ENCODE measurements around the gene ZNF579.

The ZNF579 gene

GRCh38 chr19:55580628-55581144 is at the start of gene ZNF579:
TSS of gene ZNF579 (minus strand) at chr19:55580848. CDS start at chr19:55579639, 1,209 bp downstream.
- DNase-seq: peak; percentile 46 to 94 (median 82)

DNA sequence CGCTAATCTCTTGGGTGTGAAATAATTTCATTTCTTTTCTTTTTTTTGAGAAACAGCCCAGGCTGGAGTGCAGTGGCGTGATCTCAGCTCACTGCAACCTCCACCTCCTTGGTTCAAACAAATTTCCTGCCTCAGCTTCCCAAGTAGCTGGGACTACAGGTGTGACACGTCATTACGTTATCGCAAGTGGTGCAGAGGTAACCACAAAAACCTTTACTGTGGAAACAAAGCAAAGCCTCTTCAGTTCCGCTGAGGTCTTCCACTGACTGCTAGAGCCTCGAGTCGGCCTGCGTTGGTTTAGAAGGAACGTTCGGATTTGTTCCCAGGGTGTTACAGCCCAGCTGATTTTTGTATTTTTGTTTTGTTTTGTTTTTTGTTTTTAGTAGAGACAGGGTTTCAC is 45.7 kb upstream of the ZNF579 start:
- no peak for DNase-seq

DNA sequence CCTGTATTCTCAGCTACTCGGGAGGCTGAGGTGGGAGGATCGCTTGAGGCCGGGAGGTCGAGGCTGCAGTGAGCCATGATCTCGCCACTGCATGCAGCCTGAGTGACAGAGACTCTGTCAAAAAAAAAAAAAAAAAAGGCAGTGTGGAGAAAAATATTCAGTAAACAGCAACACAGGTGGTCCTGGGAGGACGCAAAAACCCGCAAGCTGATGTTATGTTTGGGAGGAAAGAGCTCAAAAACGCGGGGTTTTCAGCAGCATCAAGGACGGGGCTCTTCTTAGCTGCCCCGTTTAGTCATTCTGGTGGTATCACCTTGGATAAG is 44.3 kb upstream of the ZNF579 start:
- no peak for DNase-seq

DNA sequence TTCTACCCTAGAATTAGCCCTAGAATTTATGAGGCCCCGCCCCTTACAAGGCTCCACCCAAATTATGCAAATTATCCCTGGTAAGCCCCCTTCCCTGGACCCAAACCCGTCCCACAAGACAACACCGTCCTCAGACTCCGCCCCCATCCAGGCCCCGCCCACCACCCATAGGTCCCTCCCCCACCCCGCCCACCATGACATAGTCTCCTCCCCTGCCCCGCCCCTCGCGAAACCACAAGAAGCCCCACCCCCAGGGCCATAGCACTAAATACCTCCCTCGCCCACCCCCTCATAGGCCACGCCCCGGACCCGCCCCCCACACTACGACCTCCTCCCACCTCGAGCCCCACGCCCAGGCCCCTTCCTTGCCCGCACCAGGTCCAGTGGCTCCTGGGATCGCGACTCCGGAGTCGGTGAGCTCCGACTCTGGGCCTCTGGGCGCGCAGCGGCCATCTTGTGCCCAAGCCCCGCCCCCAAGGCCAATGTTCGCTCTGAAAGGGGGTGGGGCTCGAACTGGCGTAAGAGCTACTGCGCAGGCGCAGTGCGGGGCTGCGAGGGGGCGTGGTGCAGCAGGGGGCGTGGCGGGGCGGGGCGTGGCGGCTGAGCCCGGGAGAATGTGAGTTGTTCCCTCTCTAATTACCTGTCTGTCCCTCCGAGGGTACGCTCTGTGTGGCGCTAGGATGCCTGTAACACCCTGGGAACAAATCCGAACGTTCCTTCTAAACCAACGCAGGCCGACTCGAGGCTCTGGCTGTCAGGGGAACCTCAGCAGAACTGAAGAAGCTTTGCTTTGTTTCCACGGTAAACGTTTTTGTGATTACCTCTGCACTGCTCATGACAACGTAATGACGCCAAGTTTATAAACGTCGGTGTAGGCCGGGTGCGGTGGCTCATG is 43.7 kb upstream of the ZNF579 start, which contains the start of gene ZNF784:
TSS of gene ZNF784 (minus strand) at position 458 of the 895 bp plus-strand sequence. CDS start at position 453, 5 bp downstream.
- DNase-seq: peak; percentile 67 to 98 (median 89)

DNA sequence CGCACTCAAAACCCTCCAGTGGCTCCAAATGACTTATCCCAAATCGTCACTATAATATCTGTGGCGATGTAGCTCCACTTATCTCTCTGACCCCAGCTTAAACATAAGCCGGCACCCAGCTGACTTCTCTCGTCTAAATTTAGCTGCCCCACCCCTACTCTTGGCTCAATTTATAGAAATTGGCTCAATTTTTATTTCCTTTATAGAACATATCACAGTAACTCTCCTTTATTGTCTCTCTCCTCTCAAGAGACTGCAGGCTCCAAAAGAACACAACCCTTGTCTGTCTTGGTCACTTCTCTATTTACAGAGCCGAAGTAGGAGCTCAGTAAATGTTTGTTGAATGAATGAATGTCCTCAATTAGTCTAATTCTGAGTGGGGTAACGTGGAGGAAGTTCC is 42.9 kb upstream of the ZNF579 start:
- no peak for DNase-seq

DNA sequence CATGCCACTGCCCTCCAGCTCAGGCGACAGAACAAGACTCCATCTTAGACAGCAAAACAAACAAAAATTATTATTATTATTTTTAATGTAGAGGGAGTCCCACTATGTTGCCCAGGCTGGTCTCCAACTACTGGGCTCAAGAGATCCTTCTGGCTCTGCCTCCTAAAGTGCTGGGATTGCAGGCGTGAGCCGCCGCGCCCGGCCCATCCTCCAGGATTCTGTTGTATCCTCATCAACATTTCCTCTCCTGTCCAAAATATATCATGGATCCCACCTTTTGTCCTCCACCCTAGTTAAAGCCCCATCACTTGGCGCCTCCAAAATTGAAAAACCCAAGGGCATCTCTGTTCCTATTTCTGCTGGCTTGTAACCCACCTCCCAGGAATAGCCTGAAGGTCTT is 42.5 kb upstream of the ZNF579 start:
- DNase-seq: no peak

DNA sequence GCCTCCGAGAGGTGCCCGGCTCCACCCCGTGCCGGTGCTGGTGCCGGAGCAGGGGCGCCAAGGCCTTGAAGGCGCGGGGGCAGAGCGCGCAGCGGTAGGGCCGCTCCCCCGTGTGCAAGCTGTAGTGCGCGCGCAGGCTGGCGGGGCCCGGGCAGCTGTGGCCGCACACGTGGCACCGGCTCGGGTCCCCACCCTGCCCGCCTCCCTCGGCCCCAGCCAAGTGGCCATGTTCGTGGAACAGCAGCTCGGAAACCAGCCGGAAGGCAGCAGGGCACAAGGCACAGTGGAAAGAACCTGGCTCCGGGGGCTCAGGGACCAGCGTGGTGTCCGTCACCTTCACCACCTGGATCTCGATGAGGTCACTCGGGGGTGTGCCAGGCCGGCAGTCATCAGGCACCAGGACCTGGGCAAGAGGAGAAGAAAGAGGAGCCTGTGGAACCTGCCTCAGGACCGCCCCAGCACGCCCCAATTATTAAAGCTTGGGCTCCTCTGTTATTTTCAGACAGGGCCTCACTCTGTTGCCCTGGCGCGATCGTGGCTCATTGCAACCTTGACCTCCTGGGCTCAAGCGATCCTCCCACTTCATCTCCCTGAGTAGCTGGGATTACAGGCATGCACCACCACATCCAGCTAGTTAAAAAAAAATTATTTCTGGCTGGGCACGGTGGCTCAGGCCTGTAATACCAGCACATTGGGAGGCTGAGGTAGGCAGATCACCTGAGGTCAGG is 41.8 kb upstream of the ZNF579 start:
- DNase-seq: no peak

DNA sequence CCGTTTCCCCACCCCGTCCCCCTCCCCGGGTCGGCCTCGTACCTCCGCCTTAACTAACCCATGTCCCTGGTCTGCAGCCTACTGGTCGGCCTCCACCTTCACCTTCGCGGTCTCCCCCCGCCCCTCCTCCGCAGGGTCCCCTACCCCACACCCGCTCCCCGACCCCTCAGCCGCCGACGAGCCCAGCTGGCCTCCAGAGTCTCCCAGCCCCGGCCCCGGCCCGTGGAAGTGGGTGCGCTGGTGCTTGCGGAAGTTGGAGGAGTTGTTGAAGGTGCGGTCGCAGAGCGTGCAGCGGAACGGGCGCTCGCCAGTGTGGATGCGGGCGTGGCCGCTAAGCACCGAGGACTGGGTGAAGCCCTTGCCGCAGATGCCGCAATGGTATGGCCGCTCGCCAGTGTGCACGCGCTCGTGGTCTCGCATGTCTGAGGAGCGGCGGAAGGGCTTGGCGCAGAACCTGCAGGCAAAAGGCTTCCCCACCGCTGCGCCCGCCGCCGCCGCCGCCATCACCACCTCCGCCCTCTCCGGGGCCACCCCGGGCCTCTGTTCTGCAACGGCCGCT is 41.1 kb upstream of the ZNF579 start:
- no peak for DNase-seq

GRCh38 chr19:55621205-55621672 is 40.6 kb upstream of the ZNF579 start:
- DNase-seq: no peak

- no peak for DNase-seq
Observed at GRCh38 chr19:55620410-55621204, 40.0 kb upstream of the ZNF579 start.

DNA sequence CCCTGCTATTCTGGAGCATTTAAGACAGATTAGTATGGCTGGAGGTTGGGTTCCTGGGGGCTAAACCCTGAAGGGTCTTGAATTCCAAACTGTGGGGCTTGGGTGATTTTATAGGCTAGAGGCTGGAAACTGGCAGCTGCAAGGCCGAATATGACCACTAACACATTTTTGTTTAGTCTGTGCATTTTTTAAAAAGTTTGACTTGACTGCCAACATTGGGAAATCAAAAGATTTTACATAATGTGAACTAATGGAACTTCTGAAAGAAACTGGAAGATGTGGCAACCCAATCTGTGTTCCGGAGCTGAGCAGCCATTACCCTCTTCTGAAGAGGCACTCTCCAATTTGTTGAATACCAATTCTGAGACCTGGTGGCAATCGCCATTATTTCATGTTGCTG is 38.6 kb upstream of the ZNF579 start:
- no peak for DNase-seq

- DNase-seq: no peak
Observed at GRCh38 chr19:55618426-55618825, 37.8 kb upstream of the ZNF579 start.

GRCh38 chr19:55617426-55617825 is 36.8 kb upstream of the ZNF579 start:
- no peak for DNase-seq

- DNase-seq: no peak
Observed at GRCh38 chr19:55616395-55616875, 35.8 kb upstream of the ZNF579 start.

GRCh38 chr19:55615543-55616394 is 35.1 kb upstream of the ZNF579 start:
- DNase-seq: no peak

- DNase-seq: no peak
Observed at GRCh38 chr19:55614711-55615542, 34.3 kb upstream of the ZNF579 start.

DNA sequence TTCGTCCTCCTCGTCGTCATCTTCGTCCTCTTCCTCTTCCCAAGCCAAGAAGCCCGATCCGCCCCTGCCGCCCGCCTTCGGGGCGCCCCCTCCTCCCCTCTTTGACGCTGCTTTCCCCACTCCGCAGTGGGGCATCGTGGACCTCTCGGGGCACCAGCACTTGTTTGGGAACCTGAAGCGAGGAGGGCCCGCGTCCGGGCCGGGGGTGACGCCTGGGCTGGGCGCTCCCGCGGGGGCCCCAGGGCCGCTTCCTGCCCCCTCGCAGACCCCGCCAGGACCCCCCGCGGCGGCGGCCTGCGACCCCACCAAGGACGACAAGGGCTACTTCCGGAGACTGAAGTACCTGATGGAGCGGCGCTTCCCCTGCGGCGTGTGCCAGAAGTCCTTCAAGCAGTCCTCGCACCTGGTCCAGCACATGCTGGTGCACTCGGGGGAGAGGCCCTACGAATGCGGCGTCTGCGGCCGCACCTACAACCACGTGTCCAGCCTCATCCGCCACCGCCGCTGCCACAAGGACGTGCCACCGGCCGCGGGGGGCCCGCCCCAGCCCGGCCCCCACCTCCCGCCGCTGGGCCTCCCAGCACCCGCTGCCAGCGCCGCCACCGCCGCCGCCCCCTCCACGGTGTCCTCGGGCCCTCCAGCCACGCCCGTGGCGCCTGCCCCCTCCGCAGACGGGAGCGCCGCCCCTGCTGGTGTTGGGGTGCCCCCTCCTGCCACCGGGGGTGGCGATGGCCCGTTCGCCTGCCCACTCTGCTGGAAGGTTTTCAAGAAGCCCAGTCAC is 33.5 kb upstream of the ZNF579 start:
- no peak for DNase-seq

DNA sequence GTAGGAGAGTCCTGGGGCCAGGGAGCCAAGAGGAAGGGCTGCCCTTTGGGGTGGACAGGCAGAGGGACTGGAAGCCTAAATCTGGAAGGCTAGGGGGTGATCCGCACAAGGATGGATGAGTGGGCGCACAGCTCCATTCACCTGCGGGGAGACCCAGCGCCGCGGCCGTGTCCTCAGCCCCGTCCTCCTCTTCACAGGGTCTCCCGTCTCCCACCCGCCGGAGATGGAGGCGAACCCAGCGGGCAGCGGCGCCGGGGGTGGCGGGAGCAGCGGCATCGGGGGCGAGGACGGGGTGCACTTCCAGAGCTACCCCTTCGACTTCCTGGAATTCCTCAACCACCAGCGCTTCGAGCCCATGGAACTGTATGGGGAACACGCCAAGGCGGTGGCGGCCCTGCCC is 32.7 kb upstream of the ZNF579 start:
- no peak for DNase-seq

All from hypothalamus (tissue), 51 donors.